Neuronal stem cell (in vitro differentiated cells): Measurements from ENCODE around the gene MN1.

Source experiments
- DNase-seq: peaks from one replicate; pipeline ENCODE4 v3.0.0-alpha.2; 2013; ENCODE audit warnings: low spot score
- H2AFZ ChIP-seq: one replicate; pipeline ENCODE4 v1.6.1; 2013; ENCODE audit warnings: mild to moderate bottlenecking, low read length, inconsistent platforms
- H2AK5ac ChIP-seq: 2 replicates; pipeline ENCODE4 v1.6.1; 2013; ENCODE audit warnings: low read depth, mild to moderate bottlenecking, inconsistent platforms, low read length, moderate library complexity, mixed read lengths
- H2BK120ac ChIP-seq: 2 replicates; pipeline ENCODE4 v1.6.1; 2013; ENCODE audit warnings: low read depth, mild to moderate bottlenecking, inconsistent platforms, low read length, moderate library complexity, mixed read lengths
- H2BK12ac ChIP-seq: one replicate; pipeline ENCODE4 v1.6.1; 2013; ENCODE audit warnings: low read length, inconsistent platforms
- H2BK15ac ChIP-seq: 2 replicates; pipeline ENCODE4 v1.6.1; 2013; ENCODE audit warnings: mild to moderate bottlenecking, low read length, inconsistent platforms, mixed read lengths
- H2BK5ac ChIP-seq: one replicate; pipeline ENCODE4 v1.6.1; 2013; ENCODE audit warnings: inconsistent platforms, mild to moderate bottlenecking, low read length, moderate library complexity
- H3K14ac ChIP-seq: one replicate; pipeline ENCODE4 v1.6.1; 2013; ENCODE audit warnings: low read length, inconsistent platforms
- H3K18ac ChIP-seq: 2 replicates; pipeline ENCODE4 v1.6.1; 2013; ENCODE audit warnings: low read length, inconsistent platforms
- H3K23ac ChIP-seq: 2 replicates; pipeline ENCODE4 v1.6.1; 2013; ENCODE audit warnings: low read depth, mild to moderate bottlenecking, mixed read lengths, low read length, inconsistent platforms; ENCODE audit not compliant: poor library complexity
- H3K27ac ChIP-seq: replicated peaks from 3 replicates; pipeline ENCODE4 v1.5.1; 2013; ENCODE audit warnings: low read length, inconsistent platforms
- H3K27me3 ChIP-seq, 3 experiments: 2 replicates each; pipeline ENCODE4 v1.6.1; 2013; ENCODE audit warnings: low read length in 3 of 3, mild to moderate bottlenecking in 2 of 3, inconsistent platforms in 1 of 3, low read depth in 1 of 3, mixed read lengths in 1 of 3, moderate library complexity in 1 of 3; ENCODE audit not compliant: control insufficient read depth in 3 of 3, insufficient read depth in 3 of 3
- H3K36me3 ChIP-seq, 2 donors: replicated peaks in 1 of 2; 2 replicates each; pipeline ENCODE4 v1.6.1; 2013; ENCODE audit warnings: low read length in 2 of 2; ENCODE audit not compliant: control insufficient read depth in 2 of 2, insufficient read depth in 2 of 2
- H3K4ac ChIP-seq: 2 replicates; pipeline ENCODE4 v1.6.1; 2013; ENCODE audit warnings: inconsistent platforms, mild to moderate bottlenecking, low read length, moderate library complexity
- H3K4me1 ChIP-seq, 2 donors: 1 replicate in 1 of 2; 2 replicates in 1 of 2; pipeline ENCODE4 v1.6.1; 2013; ENCODE audit warnings: low read length in 2 of 2, low read depth in 1 of 2; ENCODE audit not compliant: control insufficient read depth in 2 of 2, insufficient read depth in 1 of 2
- H3K4me2 ChIP-seq: one replicate; pipeline ENCODE4 v1.6.1; 2013; ENCODE audit warnings: mild to moderate bottlenecking, low read length, inconsistent platforms; ENCODE audit not compliant: insufficient read depth, poor library complexity, severe bottlenecking
- H3K4me3 ChIP-seq, 2 donors: 2 replicates each; pipeline ENCODE4 v1.5.1; 2013; ENCODE audit warnings: low read length in 2 of 2, mild to moderate bottlenecking in 2 of 2, inconsistent platforms in 1 of 2, moderate library complexity in 1 of 2
- H3K79me1 ChIP-seq: one replicate; pipeline ENCODE4 v1.6.1; 2013; ENCODE audit warnings: low read depth, mild to moderate bottlenecking, inconsistent platforms, low read length, moderate library complexity
- H3K9ac ChIP-seq: one replicate; pipeline ENCODE4 v1.6.1; 2013; ENCODE audit warnings: mild to moderate bottlenecking, low read depth, low read length, inconsistent platforms; ENCODE audit not compliant: poor library complexity
- H3K9me3 ChIP-seq, 2 donors: replicated peaks in 1 of 2; 2 replicates each; pipeline versions ENCODE3 to v1.6.1; 2013; ENCODE audit warnings: low read length in 2 of 2, mild to moderate bottlenecking in 2 of 2, inconsistent platforms in 1 of 2, low read depth in 1 of 2, mixed read lengths in 1 of 2, moderate library complexity in 1 of 2; ENCODE audit not compliant: control insufficient read depth in 2 of 2, insufficient read depth in 1 of 2
- H4K8ac ChIP-seq: one replicate; pipeline ENCODE4 v1.6.1; 2013; ENCODE audit warnings: low read depth, mild to moderate bottlenecking, inconsistent platforms, low read length, moderate library complexity
- H4K91ac ChIP-seq: one replicate; pipeline ENCODE4 v1.6.1; 2013; ENCODE audit warnings: low read length, low read depth, mild to moderate bottlenecking, inconsistent platforms; ENCODE audit not compliant: poor library complexity
- WGBS, 2 donors: extraction: QIAGEN DNeasy Blood & Tissue Kit; methylation state at CpG; one replicate each; pipeline ENCODE4 v1.1.7; 2013; ENCODE audit warnings: missing lambda C conversion rate in 2 of 2, mixed read lengths in 1 of 2; ENCODE audit not compliant: insufficient read length in 2 of 2, insufficient replicate concordance in 1 of 2; ENCODE audit errors: extremely low coverage in 2 of 2; 5-methylcytosine and 5-hydroxymethylcytosine counted together

MN1 gene

DNA sequence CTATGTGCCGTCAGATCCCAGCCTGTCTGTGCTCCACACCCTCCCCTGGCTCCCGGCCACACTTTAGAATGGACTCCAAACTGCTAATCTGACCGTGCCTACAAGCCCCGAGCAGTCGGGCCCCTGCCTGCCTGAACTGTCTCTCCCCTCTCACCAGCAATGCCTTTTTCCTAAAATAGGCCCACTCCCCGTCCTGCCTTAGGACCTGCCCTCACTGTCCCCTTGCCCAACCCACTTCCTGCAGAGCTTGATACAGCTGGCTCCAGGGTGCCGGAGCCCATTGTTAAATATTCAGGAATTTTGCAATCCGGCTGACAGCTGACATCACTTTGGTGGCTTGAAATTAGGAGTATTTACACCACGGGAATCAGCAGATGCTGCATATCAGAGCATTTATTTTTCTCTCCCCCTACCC, 21.4 kb downstream of the MN1 start:
- peaks cover 19% of the 10 kb centered on the region for H3K79me1 ChIP-seq
- peaks cover 28 to 34% of the 10 kb centered on the region in 2 donors for H3K4me1 ChIP-seq

DNA sequence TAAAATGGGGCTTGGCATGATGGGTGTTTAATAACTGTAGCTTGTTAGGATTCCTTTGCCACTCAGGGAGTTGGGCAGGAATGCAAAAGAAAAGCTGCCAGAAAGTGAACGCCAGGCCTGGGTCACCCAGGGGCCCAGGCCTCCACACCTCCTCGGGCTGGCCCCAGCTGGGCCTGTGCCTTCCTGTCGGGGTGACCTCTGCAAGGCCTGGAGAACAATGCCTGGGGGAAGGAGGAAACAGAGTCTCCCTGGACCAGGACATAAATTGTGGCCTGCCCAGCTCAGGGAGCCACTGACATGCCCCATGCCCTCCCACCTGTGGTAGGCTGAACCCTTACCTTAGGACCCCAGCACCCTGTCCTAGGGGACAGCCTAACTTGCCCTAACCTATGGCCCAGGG, 21.9 kb downstream of the MN1 start:
- peak overlapping the region; percentile 19 for H4K8ac ChIP-seq
- no peak for DNase-seq
- H3K4me3 ChIP-seq: no peak overlapping the region
- peaks cover 33 to 39% of the 10 kb centered on the region in 2 donors for H3K4me1 ChIP-seq
- no peak overlapping the region for H3K4ac ChIP-seq
- peak overlapping the region; percentile 7 for H3K27ac ChIP-seq
- H2BK5ac ChIP-seq: peak overlapping the region; percentile 62
- H4K91ac ChIP-seq: no peak overlapping the region
- no peak overlapping the region for H3K23ac ChIP-seq
- H2BK12ac ChIP-seq: peak overlapping the region; percentile 67
- peaks cover 14 to 81% of the 10 kb centered on the region in 2 donors for H3K36me3 ChIP-seq
- no peak overlapping the region for H2BK120ac ChIP-seq
- no peaks in the 10 kb centered on the region for H3K27me3 ChIP-seq
- peak overlapping the region; percentile 4 for H2AK5ac ChIP-seq
- peaks cover 3 to 15% of the 10 kb centered on the region in 2 donors for H3K9me3 ChIP-seq
- H3K79me1 ChIP-seq: peaks cover 23% of the 10 kb centered on the region
- H3K14ac ChIP-seq: no peak overlapping the region
- H3K4me2 ChIP-seq: no peak overlapping the region
- H3K18ac ChIP-seq: peak overlapping the region; percentile 89
- no CpG with 5 or more reads among the region's 3 CpGs for WGBS, 2 donors
- H2BK15ac ChIP-seq: peak overlapping the region; percentile 11
- no peak overlapping the region for H2AFZ ChIP-seq
- no peak overlapping the region for H3K9ac ChIP-seq

More for the DNA sequence above, 21.4 kb downstream of the MN1 start:
- H3K4ac ChIP-seq: no peak overlapping the region
- no CpG with 5 or more reads among the region's 9 CpGs for WGBS, 2 donors
- no peak overlapping the region for H2BK120ac ChIP-seq
- H2AK5ac ChIP-seq: peak overlapping the region; percentile 4
- H4K8ac ChIP-seq: no peak overlapping the region
- H3K9me3 ChIP-seq: peaks cover 3 to 15% of the 10 kb centered on the region in 2 donors
- no peak overlapping the region for H3K14ac ChIP-seq
- H3K4me2 ChIP-seq: no peak overlapping the region
- H3K36me3 ChIP-seq: peaks cover 10 to 81% of the 10 kb centered on the region in 2 donors
- peak overlapping the region; percentile 11 for H2BK15ac ChIP-seq
- no peak overlapping the region for H2BK12ac ChIP-seq
- no peak overlapping the region for H3K4me3 ChIP-seq
- H3K9ac ChIP-seq: no peak overlapping the region
- no peak overlapping the region for H2AFZ ChIP-seq
- H3K27me3 ChIP-seq: no peaks in the 10 kb centered on the region
- no peak for DNase-seq
- no peak overlapping the region for H3K23ac ChIP-seq
- H2BK5ac ChIP-seq: peak overlapping the region; percentile 62
- no peak overlapping the region for H4K91ac ChIP-seq
- H3K27ac ChIP-seq: peak overlapping the region; percentile 7
- H3K18ac ChIP-seq: peak overlapping the region; percentile 89

DNA sequence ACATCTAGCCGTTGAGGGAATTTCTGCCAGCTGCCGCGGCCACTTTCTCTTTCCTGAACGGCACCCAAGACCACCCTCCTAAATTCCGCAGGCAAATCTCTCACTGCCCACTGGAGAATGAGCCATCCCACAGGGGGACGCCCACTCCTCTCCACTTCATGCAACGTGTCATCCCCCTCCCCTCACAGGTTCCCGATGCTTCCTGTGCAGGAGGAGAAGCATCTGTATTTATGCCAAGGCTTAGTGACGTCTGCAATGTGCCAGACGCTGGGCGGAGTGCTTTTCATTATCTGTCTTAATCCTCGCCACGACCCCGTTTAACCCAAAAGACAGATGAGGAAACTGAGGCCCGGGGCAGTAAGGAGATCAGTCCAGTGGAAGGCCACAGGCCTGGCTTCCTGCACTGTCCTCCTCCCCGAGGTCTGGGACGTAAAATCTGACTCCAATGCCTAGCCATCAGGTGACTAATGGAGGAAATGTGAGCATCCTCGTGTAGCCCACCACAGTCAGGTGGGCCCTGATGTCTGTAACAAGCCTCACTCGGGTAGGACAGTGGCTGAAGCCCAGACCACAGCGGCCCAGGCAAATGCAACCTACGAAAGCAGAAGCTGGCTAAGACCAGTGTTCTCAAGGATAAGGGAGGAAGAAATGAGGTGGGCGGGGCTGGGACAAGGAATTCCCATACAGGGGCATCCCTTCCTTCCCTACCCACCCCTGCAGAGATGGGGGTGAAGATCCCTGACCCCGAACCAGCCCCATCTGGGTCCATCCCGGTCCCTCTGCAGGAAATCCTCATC, 23.1 kb downstream of the MN1 start:
- peaks cover 41 to 42% of the 10 kb centered on the region in 2 donors for H3K4me1 ChIP-seq
- H2BK15ac ChIP-seq: peak overlapping the region; percentile 34
- peak overlapping the region; percentile 23 for H3K23ac ChIP-seq
- peak overlapping the region; percentile 28 for H4K91ac ChIP-seq
- H3K4ac ChIP-seq: no peak overlapping the region
- peak overlapping the region; percentile 79 for H3K9ac ChIP-seq
- H3K9me3 ChIP-seq: peaks cover 3 to 15% of the 10 kb centered on the region in 2 donors
- peak overlapping the region; percentile 43 for H3K27ac ChIP-seq
- H3K18ac ChIP-seq: peak overlapping the region; percentile 83
- peaks cover 14 to 81% of the 10 kb centered on the region in 2 donors for H3K36me3 ChIP-seq
- H3K79me1 ChIP-seq: peaks cover 27% of the 10 kb centered on the region
- H2BK120ac ChIP-seq: no peak overlapping the region
- H3K4me3 ChIP-seq: no peak overlapping the region
- H3K27me3 ChIP-seq: no peaks in the 10 kb centered on the region
- H4K8ac ChIP-seq: no peak overlapping the region
- DNase-seq: no peak
- no CpG with 5 or more reads among the region's 24 CpGs for WGBS, 2 donors
- no peak overlapping the region for H2AFZ ChIP-seq
- H3K14ac ChIP-seq: no peak overlapping the region
- H2BK5ac ChIP-seq: no peak overlapping the region
- H2AK5ac ChIP-seq: peak overlapping the region; percentile 49
- H2BK12ac ChIP-seq: peak overlapping the region; percentile 82
- H3K4me2 ChIP-seq: no peak overlapping the region

DNA sequence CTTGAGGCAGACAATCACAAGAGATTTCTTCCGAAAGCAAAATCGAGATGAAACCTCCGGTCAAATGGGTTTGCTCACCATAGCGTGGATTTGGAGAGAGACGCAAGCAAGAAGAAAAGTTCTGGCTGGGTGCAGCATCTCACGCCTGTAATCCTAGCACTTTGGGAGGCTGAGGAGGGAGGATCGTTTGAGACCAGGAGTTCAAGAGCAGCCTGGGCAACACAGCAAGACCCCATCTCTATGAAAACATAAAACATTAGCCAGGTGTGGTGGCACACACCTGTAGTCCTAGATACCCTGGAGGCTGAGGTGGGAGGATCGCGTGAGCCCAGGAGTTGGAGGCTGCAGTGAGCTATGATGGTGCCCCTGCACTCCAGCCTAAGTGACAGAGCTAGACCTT, 24.4 kb downstream of the MN1 start:
- H3K36me3 ChIP-seq: peaks cover 14 to 81% of the 10 kb centered on the region in 2 donors
- H3K27ac ChIP-seq: peak overlapping the region; percentile 96
- no peak overlapping the region for H4K91ac ChIP-seq

More for the DNA sequence above, 24.4 kb downstream of the MN1 start:
- peaks cover 27% of the 10 kb centered on the region for H3K79me1 ChIP-seq
- no peak overlapping the region for H3K4me2 ChIP-seq
- H3K4ac ChIP-seq: no peak overlapping the region
- no peak overlapping the region for H3K23ac ChIP-seq
- no peak overlapping the region for H4K8ac ChIP-seq
- no peak overlapping the region for H3K9ac ChIP-seq
- peaks cover 42 to 44% of the 10 kb centered on the region in 2 donors for H3K4me1 ChIP-seq
- no peak overlapping the region for H3K14ac ChIP-seq
- peak overlapping the region; percentile 2 for H2BK12ac ChIP-seq
- no peak overlapping the region for H3K4me3 ChIP-seq
- peak overlapping the region; percentile 53 for H2AK5ac ChIP-seq
- peak overlapping the region; percentile 83 for H3K18ac ChIP-seq
- no peak overlapping the region for H2BK120ac ChIP-seq
- no peak overlapping the region for H2BK15ac ChIP-seq
- H3K27me3 ChIP-seq: no peaks in the 10 kb centered on the region
- no peak overlapping the region for H2AFZ ChIP-seq
- H2BK5ac ChIP-seq: no peak overlapping the region
- no peak for DNase-seq
- H3K9me3 ChIP-seq: peaks cover 3 to 15% of the 10 kb centered on the region in 2 donors
- no CpG with 5 or more reads among the region's 9 CpGs for WGBS, 2 donors
